ENCODE measurements around the gene TOPBP1.
A peak's percentile ranks its signal among the peaks of the same experiment; 100 is the strongest.
"Not testable (repeated sequence)": the region's sequence is repeated elsewhere in the genome, so short reads cannot be mapped to it uniquely, and the experiment has no call there.

TOPBP1 gene

DNA sequence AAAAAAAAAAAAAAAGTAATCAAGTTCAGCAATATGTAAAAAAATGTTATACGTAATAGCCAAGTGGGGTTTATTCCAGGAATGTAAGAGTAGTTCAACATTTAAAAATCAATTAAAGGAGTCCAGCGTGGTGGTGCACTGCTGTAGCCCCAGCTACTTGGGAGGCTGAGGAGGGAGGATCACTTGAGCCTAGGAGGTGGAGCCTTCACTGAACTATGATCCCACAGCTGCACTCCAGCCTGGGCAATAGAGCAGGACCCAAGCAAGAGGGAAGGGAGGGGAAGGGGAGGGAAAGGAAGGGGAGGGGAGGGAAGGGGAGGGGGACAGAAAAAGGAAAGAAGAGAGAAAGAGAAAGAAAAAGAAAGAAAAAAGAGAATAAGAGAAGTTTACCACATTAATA, 10.7 kb upstream of the TOPBP1 start:
- no peak overlapping the region for H3K4me3 ChIP-seq (ENCODE audit: low read depth, low read length)
- TF ChIP-seq, protein P1, sequence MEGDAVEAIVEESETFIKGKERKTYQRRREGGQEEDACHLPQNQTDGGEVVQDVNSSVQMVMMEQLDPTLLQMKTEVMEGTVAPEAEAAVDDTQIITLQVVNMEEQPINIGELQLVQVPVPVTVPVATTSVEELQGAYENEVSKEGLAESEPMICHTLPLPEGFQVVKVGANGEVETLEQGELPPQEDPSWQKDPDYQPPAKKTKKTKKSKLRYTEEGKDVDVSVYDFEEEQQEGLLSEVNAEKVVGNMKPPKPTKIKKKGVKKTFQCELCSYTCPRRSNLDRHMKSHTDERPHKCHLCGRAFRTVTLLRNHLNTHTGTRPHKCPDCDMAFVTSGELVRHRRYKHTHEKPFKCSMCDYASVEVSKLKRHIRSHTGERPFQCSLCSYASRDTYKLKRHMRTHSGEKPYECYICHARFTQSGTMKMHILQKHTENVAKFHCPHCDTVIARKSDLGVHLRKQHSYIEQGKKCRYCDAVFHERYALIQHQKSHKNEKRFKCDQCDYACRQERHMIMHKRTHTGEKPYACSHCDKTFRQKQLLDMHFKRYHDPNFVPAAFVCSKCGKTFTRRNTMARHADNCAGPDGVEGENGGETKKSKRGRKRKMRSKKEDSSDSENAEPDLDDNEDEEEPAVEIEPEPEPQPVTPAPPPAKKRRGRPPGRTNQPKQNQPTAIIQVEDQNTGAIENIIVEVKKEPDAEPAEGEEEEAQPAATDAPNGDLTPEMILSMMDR (IDR thresholded peaks at IDR 0.05; ENCODE audit: low read depth, low read length) = no peak

DNA sequence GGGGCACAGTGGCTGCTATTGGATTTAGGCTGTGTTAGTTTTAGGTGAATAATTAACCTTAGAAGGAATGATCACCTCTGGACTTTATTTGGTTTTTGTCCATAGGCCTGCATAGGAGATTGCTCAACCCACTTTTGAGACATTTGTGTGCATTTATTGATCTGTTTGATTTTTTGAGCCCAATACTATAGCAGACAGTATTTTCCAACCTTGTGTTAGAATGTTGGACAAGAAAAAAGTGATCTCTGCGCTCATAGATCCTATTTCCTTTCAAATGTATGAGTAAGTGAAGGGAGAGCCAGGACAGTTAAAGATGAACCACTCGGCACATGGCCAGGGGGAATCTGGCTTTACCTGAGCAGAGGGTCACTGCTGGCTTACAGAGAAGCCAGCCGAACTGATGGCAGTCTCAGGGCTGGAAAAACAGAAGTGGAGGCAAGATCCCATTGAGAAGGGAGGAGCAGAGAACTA, 8.8 kb upstream of the TOPBP1 start:
- no peak overlapping the region for H3K4me3 ChIP-seq (ENCODE audit: low read depth, low read length)
- TF ChIP-seq, protein P1 (IDR thresholded peaks at IDR 0.05; ENCODE audit: low read depth, low read length) = no peak

DNA sequence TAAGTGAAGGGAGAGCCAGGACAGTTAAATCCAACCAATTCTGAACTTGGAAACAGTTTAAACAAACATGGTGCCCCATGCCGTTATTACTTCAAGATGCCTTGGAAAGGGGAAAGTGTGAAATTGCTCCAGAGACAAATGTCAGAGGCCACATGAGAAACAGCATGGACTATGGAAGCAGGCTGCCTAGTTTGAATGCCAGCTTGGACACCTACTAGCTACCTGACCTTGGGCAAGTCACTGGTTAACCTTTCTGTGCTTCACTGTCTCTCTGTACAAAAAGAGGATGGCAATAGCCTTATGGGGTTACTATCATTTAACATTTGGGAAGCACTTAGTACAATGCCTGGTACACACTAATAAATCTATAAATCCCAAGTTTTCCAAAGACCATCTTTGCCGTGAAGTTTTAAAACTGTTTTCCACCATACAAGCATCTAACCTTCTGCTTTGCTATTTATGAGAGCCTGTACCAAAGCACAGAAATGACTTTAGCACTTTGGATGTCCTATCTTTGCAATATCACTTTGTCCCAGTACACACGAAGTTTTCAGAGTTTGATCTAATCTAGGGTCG, 8.3 kb upstream of the TOPBP1 start:
- TF ChIP-seq, protein P1 (IDR thresholded peaks at IDR 0.05; ENCODE audit: low read depth, low read length) = no peak
- H3K4me3 ChIP-seq (ENCODE audit: low read depth, low read length) = no peak overlapping the region

DNA sequence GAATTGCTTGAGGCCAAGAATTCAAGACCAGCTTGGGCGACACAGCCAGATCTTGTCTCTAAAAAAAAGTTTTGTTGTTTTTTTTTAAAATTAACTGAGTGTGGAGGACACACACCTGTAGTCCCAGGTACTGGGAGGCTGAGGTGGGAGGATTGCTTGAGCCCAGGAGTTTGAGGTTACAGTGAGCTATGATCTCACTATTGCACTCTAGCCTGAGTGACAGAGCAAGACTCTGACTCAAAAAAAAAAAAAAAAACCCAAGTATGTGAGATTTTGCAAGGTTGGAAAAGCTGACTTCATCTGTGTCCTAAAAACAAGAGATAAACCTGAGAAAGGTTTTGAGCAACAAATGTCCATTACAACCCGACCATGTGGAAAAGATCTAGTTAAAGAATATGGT, 5.4 kb upstream of the TOPBP1 start:
- H3K4me3 ChIP-seq (ENCODE audit: low read depth, low read length) = no peak overlapping the region
- TF ChIP-seq, protein P1 (IDR thresholded peaks at IDR 0.05; ENCODE audit: low read depth, low read length) = no peak

DNA sequence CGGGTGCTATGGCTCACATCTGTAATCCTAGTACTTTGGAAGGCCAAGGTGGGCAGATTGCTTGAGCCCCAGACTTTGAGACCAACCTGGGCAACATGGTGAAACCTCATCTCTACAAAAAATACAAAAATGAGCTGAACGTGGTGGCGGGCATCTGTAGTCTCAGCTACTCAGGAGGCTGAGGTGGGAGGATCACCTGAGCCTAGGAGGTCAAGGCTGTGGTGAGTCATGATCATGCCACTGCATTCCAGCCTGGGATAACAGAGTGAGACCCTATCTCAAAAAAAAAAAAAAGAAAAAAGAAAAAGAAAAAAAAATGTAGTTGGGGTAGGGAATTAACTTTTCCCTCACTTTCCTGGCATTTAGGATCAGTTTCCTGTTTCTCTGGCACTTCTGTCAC, 3.4 kb upstream of the TOPBP1 start:
- H3K4me3 ChIP-seq (ENCODE audit: low read depth, low read length) = not testable (repeated sequence)

DNA sequence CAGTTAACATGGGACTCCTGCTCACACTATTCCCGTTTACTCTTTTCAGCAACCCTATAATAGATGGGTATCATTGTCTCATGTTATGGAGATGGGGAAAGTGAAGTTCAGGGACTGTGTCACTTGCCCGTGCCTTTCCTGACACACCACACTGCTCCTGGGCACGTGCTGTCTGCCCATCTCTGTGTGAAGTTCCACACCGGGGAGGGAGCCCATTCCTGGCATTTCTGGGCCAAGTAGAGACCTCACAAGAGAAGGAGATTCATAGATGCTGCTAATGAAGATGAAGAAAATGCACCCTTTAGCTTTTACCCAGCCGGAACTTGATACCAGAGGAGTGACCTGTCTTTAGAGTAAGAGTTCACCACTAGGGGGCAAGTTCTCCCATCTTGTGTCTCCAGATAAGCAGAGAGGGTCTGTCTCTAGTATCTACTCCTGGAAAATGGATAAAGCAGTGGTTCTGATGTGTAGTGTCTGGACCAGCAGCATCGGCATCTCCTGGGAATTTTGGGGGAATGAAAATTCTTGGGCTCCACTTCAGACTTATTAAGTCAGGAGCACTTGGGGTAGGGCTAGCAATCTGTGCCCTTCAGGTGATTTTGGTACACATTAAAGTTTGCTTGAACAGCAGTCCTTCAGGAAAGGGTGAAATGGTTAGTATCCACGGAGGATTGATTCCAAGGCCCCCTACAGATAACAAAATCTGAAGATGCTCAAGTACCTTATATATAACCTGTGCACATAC, 2.0 kb upstream of the TOPBP1 start:
- TF ChIP-seq, protein P1 (IDR thresholded peaks at IDR 0.05; ENCODE audit: low read depth, low read length) = peak; percentile 58
- H3K4me3 ChIP-seq (ENCODE audit: low read depth, low read length) = no peak overlapping the region

DNA sequence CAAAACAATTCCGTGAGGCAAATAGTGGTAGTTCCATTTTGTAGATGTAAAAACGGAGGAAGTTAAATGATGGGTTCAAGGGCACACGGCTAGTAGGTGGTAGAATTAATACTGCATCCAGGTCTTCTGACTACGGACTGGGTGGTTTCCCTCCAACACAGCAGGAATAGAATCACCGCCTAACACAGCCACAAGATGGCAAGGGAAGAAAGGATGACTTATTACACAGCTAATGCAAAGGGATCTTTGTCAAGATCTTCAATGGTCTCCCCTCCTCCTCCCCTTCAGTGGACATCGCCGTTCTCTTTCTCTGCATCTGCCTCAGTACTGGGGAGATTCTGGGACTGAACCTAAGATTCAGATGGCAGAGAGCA, 524 bp upstream of the TOPBP1 start:
- TF ChIP-seq, protein P1 (IDR thresholded peaks at IDR 0.05; ENCODE audit: low read depth, low read length) = no peak
- H3K4me3 ChIP-seq (ENCODE audit: low read depth, low read length) = peak overlapping the region; percentile 71
